SK-N-SH treated with all-trans-retinoic acid at 6 μM for 48 hours (cell line): Measurements from ENCODE around the gene HDAC8.

ENCODE experiments used
- ATAC-seq: fragments of 200-7000 bp; cut with Tn5 transposase; 3 replicates; pipeline ENCODE4 v1.9.1; 2020; ENCODE audit warnings: mild to moderate bottlenecking, moderate library complexity
- ARNTL ChIP-seq: fragments of 450-650 bp; formaldehyde crosslinking; IDR thresholded peaks from 2 replicates; pipeline ENCODE4 v1.5.0; 2020; ENCODE audit warnings: low read depth, mild to moderate bottlenecking, moderate library complexity, borderline replicate concordance
- BACH2 ChIP-seq: fragments of 250-450 bp; sonication (Bioruptor Pico); IDR thresholded peaks from 2 replicates; pipeline ENCODE4 v1.9.0; 2021; ENCODE audit warnings: mild to moderate bottlenecking, borderline replicate concordance
- CREB5 ChIP-seq: fragments of 250-450 bp; sonication (Bioruptor Pico); IDR thresholded peaks from 2 replicates; pipeline ENCODE4 v1.5.1; 2020; ENCODE audit warnings: low read depth, mild to moderate bottlenecking, moderate library complexity
- CSDC2 ChIP-seq: fragments of 250-450 bp; sonication (Bioruptor Pico); IDR thresholded peaks from 2 replicates; pipeline ENCODE4 v1.5.0; 2020; ENCODE audit warnings: mild to moderate bottlenecking, moderate library complexity
- ESRRG ChIP-seq: fragments of 250-450 bp; sonication (Bioruptor Pico); IDR thresholded peaks from 2 replicates; pipeline ENCODE4 v1.6.1; 2021; ENCODE audit warnings: mild to moderate bottlenecking
- GLIS3 ChIP-seq: fragments of 250-450 bp; sonication (Bioruptor Pico); IDR thresholded peaks from 2 replicates; pipeline ENCODE4 v1.5.0; 2020; ENCODE audit warnings: mild to moderate bottlenecking, moderate library complexity
- ISL1 ChIP-seq: fragments of 250-450 bp; sonication (Bioruptor Pico); IDR thresholded peaks from 2 replicates; pipeline ENCODE4 v2.1.2; 2022; ENCODE audit warnings: mild to moderate bottlenecking, moderate library complexity
- OSR1 ChIP-seq: fragments of 250-450 bp; sonication (Bioruptor Pico); IDR thresholded peaks from 2 replicates; pipeline ENCODE4 v1.8.0; 2022; ENCODE audit warnings: moderate library complexity, mild to moderate bottlenecking, inconsistent platforms
- PATZ1 ChIP-seq: fragments of 250-450 bp; sonication (Bioruptor Pico); IDR thresholded peaks from 2 replicates; pipeline ENCODE4 v1.8.0; 2020; ENCODE audit warnings: mild to moderate bottlenecking, moderate library complexity, borderline replicate concordance
- POU6F1 ChIP-seq: fragments of 250-450 bp; sonication (Bioruptor Pico); IDR thresholded peaks from 2 replicates; pipeline ENCODE4 v1.8.0; 2021; ENCODE audit warnings: low read depth, mild to moderate bottlenecking, moderate library complexity, borderline replicate concordance
- PPARA ChIP-seq: fragments of 250-450 bp; sonication (Bioruptor Pico); IDR thresholded peaks from 2 replicates; pipeline ENCODE4 v1.5.0; 2020; ENCODE audit warnings: mild to moderate bottlenecking, borderline replicate concordance
- RARB ChIP-seq: fragments of 250-450 bp; sonication (Bioruptor Pico); IDR thresholded peaks from 2 replicates; pipeline ENCODE4 v1.8.0; 2021; ENCODE audit warnings: mild to moderate bottlenecking, moderate library complexity
- SNAI2 ChIP-seq: fragments of 250-450 bp; sonication (Bioruptor Pico); IDR thresholded peaks from 2 replicates; pipeline ENCODE4 v1.5.0; 2020; ENCODE audit warnings: mild to moderate bottlenecking, moderate library complexity
- TCF4 ChIP-seq: fragments of 250-450 bp; sonication (Bioruptor Pico); IDR thresholded peaks from 2 replicates; pipeline ENCODE4 v1.8.0; 2021; ENCODE audit warnings: mild to moderate bottlenecking, moderate library complexity, borderline replicate concordance
- TOX ChIP-seq: fragments of 250-450 bp; sonication (Bioruptor Pico); IDR thresholded peaks from 2 replicates; pipeline ENCODE4 v1.8.0; 2021; ENCODE audit warnings: mild to moderate bottlenecking, moderate library complexity, borderline replicate concordance
- TSHZ2 ChIP-seq: fragments of 250-450 bp; sonication (Bioruptor Pico); IDR thresholded peaks from 2 replicates; pipeline ENCODE4 v1.5.0; 2020; ENCODE audit warnings: mild to moderate bottlenecking, moderate library complexity
- ZFP3 ChIP-seq: fragments of 250-450 bp; sonication (Bioruptor Pico); IDR thresholded peaks from 2 replicates; pipeline ENCODE4 v1.5.0; 2020; ENCODE audit warnings: mild to moderate bottlenecking, moderate library complexity
- ZNF565 ChIP-seq: fragments of 450-650 bp; formaldehyde crosslinking; conservative IDR thresholded peaks from 2 replicates; pipeline ENCODE4 v1.5.0; 2020; ENCODE audit warnings: low read depth, mild to moderate bottlenecking, moderate library complexity
- ZNF70 ChIP-seq: fragments of 450-650 bp; formaldehyde crosslinking; IDR thresholded peaks from 2 replicates; pipeline ENCODE4 v1.5.0; 2020; ENCODE audit warnings: mild to moderate bottlenecking, moderate library complexity
- ZNF8 ChIP-seq: fragments of 450-650 bp; formaldehyde crosslinking; IDR thresholded peaks from 2 replicates; pipeline ENCODE4 v1.5.0; 2020; ENCODE audit warnings: mild to moderate bottlenecking, moderate library complexity
- TF ChIP-seq, protein P1 (sequence below): fragments of 250-450 bp; sonication (Bioruptor Pico); IDR thresholded peaks from 2 replicates; pipeline ENCODE4 v1.5.1; 2021; ENCODE audit warnings: mild to moderate bottlenecking, moderate library complexity

The HDAC8 gene

DNA sequence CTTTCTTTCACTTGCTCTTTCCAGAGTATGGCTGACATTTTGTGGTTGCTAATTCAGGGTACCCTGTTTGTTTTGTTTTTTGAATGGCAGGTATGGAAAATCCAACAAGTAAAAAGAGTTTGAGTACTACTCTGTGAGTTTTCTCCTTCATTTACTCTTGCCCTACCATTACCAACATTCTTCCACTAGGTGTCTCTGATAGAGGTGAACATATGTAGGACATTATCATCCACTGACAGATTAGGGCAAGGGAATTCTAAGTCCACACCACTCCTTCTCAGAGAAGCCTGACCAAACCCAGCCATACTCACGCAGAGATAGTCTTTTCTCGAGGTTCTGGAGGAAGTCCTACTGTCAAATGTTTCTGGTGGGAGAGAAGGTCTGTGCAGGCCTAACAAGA lies 36.7 kb upstream of the HDAC8 start:
- TF ChIP-seq POU6F1 (no peak), ARNTL (CRISPR knock-in tag) (no peak), CREB5 (CRISPR knock-in tag) (no peak), TOX (CRISPR knock-in tag) (no peak), PATZ1 (CRISPR knock-in tag) (no peak), TSHZ2 (CRISPR knock-in tag) (no peak), OSR1 (CRISPR knock-in tag) (no peak), ZFP3 (CRISPR knock-in tag) (no peak), BACH2 (CRISPR knock-in tag) (no peak), ZNF565 (CRISPR knock-in tag) (no peak), TCF4 (CRISPR knock-in tag) (no peak), ISL1 (no peak), CSDC2 (CRISPR knock-in tag) (no peak), PPARA (CRISPR knock-in tag) (no peak), GLIS3 (CRISPR knock-in tag) (no peak), ESRRG (CRISPR knock-in tag) (no peak)
- TF ChIP-seq, protein P1, sequence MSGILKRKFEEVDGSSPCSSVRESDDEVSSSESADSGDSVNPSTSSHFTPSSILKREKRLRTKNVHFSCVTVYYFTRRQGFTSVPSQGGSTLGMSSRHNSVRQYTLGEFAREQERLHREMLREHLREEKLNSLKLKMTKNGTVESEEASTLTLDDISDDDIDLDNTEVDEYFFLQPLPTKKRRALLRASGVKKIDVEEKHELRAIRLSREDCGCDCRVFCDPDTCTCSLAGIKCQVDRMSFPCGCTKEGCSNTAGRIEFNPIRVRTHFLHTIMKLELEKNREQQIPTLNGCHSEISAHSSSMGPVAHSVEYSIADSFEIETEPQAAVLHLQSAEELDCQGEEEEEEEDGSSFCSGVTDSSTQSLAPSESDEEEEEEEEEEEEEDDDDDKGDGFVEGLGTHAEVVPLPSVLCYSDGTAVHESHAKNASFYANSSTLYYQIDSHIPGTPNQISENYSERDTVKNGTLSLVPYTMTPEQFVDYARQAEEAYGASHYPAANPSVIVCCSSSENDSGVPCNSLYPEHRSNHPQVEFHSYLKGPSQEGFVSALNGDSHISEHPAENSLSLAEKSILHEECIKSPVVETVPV = no peak
- ATAC-seq = peak; percentile 54; the same call in 1 of the 3 replicates

DNA sequence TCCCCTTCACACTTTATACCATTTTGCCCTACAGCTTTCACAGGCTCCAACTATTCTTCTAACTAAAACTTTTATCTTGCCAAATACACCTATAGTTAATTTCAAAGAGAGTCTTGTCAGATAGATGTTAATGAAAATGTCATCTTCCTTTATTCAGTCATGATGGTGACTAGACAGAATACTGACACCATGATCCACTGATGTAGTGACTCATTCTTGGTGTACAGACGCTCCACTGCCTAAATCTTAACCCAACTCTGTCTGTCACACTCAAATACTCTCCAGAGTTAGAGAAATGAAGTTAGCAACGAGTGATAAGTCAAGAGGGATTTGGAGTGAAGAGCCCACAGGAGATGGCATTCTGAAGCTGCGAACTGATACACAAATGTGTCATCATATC lies 32.1 kb upstream of the HDAC8 start:
- TF ChIP-seq ARNTL (CRISPR knock-in tag) (no peak), TSHZ2 (CRISPR knock-in tag) (no peak), RARB (CRISPR knock-in tag) (no peak), ZNF565 (CRISPR knock-in tag) (no peak), CSDC2 (CRISPR knock-in tag) (no peak), BACH2 (CRISPR knock-in tag) (no peak), ZNF8 (CRISPR knock-in tag) (no peak), PPARA (CRISPR knock-in tag) (no peak), ZFP3 (CRISPR knock-in tag) (no peak), GLIS3 (CRISPR knock-in tag) (no peak), POU6F1 (no peak), OSR1 (CRISPR knock-in tag) (no peak), TCF4 (CRISPR knock-in tag) (no peak), ZNF70 (CRISPR knock-in tag) (no peak), SNAI2 (CRISPR knock-in tag) (no peak), ESRRG (CRISPR knock-in tag) (no peak)
- TF ChIP-seq, protein P1 = no peak
- ATAC-seq = no peak
